GM12878 (cell line): ENCODE data around the gene ERVH48-1. TPM values are rescaled to one million over a fixed set of nuclear protein-coding genes. Genes with fewer than 3 reads are reported as not detected.

Experiments
- ATAC-seq: fragments of 200-7000 bp; cut with Tn5 transposase; 3 replicates; pipeline ENCODE4 v1.9.1; 2020; ENCODE audit warnings: mild to moderate bottlenecking, moderate library complexity
- BruUV-seq: library from RNA; stranded (reverse); fragments of 400-500 nt; replicated peaks from 2 replicates; lab custom pipeline; 2021; lab: Mats Ljungman, UMichigan
- CTCF ChIA-PET: fragments of 300-600 bp; sonication (Branson Sonifier 250); formaldehyde crosslinking; extraction: SDS; loops from one replicate; lab custom pipeline; 2021; ENCODE audit warnings: inconsistent platforms; lab: Yijun Ruan, JAX
- POLR2A ChIA-PET: fragments of 350-600 bp; formaldehyde crosslinking; extraction: SDS; loops from one replicate; lab custom pipeline; 2021; ENCODE audit warnings: inconsistent platforms; lab: Charles Lee
- RAD21 ChIA-PET: fragments of 300-600 bp; sonication (Branson Sonifier 250); formaldehyde crosslinking; loops from one replicate; lab custom pipeline; 2023; ENCODE audit warnings: antibody characterized with exemption; ENCODE audit not compliant: unreplicated experiment; lab: Charles Lee
- SMC1A ChIA-PET: fragments of 300-600 bp; sonication (Branson Sonifier 250); formaldehyde crosslinking; loops from one replicate; lab custom pipeline; 2023; ENCODE audit not compliant: unreplicated experiment, uncharacterized antibody; lab: Charles Lee
- DNase-seq: peaks from one replicate; pipeline ENCODE4 v3.0.0-alpha.2; 2011; ENCODE audit warnings: low read depth, low spot score
- FAIRE-seq: peaks from 3 replicates; lab custom pipeline; 2011; peaks lifted over from hg19 to GRCh38; lab: Jason Lieb, UNC
- H2AFZ ChIP-seq: 2 replicates; pipeline ENCODE4 v1.6.0; 2011; ENCODE audit warnings: low read depth, low read length, control low read depth; ENCODE audit not compliant: control insufficient read depth
- H3K27ac ChIP-seq: 2 replicates; pipeline ENCODE4 v1.5.1; 2011; ENCODE audit warnings: control low read depth; ENCODE audit not compliant: control insufficient read depth, insufficient read depth
- H3K27me3 ChIP-seq, 2 experiments: replicated peaks in 1 of 2; 2 replicates each; pipeline versions ENCODE4 v1.6.0 to v1.6.1; 2011; ENCODE audit warnings: low read length in 1 of 2; ENCODE audit not compliant: control insufficient read depth in 2 of 2, insufficient read depth in 2 of 2
- H3K36me3 ChIP-seq, 2 experiments: 2 replicates each; pipeline ENCODE4 v1.5.1; 2011; ENCODE audit warnings: low read length in 1 of 2; ENCODE audit not compliant: control insufficient read depth in 2 of 2, insufficient read depth in 2 of 2
- H3K4me1 ChIP-seq: 2 replicates; pipeline ENCODE4 v1.6.1; 2011; ENCODE audit warnings: mild to moderate bottlenecking, low read length, moderate library complexity, mixed read lengths; ENCODE audit not compliant: control insufficient read depth, insufficient read depth
- H3K4me2 ChIP-seq: 2 replicates; pipeline ENCODE4 v1.6.0; 2011; ENCODE audit warnings: control low read depth; ENCODE audit not compliant: control insufficient read depth, insufficient read depth
- H3K4me3 ChIP-seq: fragments of 200-600 bp; sonication (generic); 2 replicates; pipeline ENCODE4 v1.5.1; 2016
- H3K79me2 ChIP-seq: 2 replicates; pipeline ENCODE4 v1.6.0; 2011; ENCODE audit warnings: low read length; ENCODE audit not compliant: control insufficient read depth, insufficient read depth
- H3K9ac ChIP-seq: 2 replicates; pipeline ENCODE4 v1.8.0; 2011; ENCODE audit warnings: low read length, control low read depth, mixed read lengths; ENCODE audit not compliant: control insufficient read depth, insufficient read depth
- H3K9me3 ChIP-seq: replicated peaks from 3 replicates; pipeline ENCODE4 v1.5.1; 2011; ENCODE audit warnings: mild to moderate bottlenecking, low read length; ENCODE audit not compliant: control insufficient read depth, insufficient read depth
- H4K20me1 ChIP-seq: 2 replicates; pipeline ENCODE4 v1.6.0; 2011; ENCODE audit not compliant: control insufficient read depth, insufficient read depth
- ASH2L ChIP-seq: fragments of 300-600, 200-600 bp; sonication (generic); IDR thresholded peaks from 2 replicates; pipeline ENCODE4 v1.6.1; 2017; ENCODE audit warnings: low read depth, mild to moderate bottlenecking, borderline replicate concordance
- BCL11A ChIP-seq: IDR thresholded peaks from 2 replicates; pipeline ENCODE4 v1.6.1; 2011; ENCODE audit warnings: low read depth, low read length
- CEBPB ChIP-seq, 2 experiments: fragments of 150-350 bp in 1 of 2; IDR thresholded peaks; 2 replicates each; pipeline ENCODE4 v1.6.1; 2012 to 2014; ENCODE audit warnings: low read depth in 2 of 2, low read length in 2 of 2, borderline replicate concordance in 1 of 2, inconsistent platforms in 1 of 2
- CEBPZ ChIP-seq: fragments of 150-350 bp; IDR thresholded peaks from 2 replicates; pipeline ENCODE4 v1.6.1; 2016; ENCODE audit warnings: low read depth, low read length
- CHD4 ChIP-seq: fragments of 200-600 bp; sonication (generic); IDR thresholded peaks from 2 replicates; pipeline ENCODE4 v1.6.1; 2016; ENCODE audit warnings: mild to moderate bottlenecking
- CREB1 ChIP-seq: IDR thresholded peaks from 2 replicates; pipeline ENCODE4 v1.6.1; 2012; ENCODE audit warnings: low read depth, mild to moderate bottlenecking, inconsistent platforms
- LARP7 ChIP-seq: fragments of 450-650 bp; IDR thresholded peaks from 2 replicates; pipeline ENCODE4 v1.6.1; 2017; ENCODE audit warnings: mild to moderate bottlenecking
- MYC ChIP-seq: IDR thresholded peaks from 2 replicates; pipeline ENCODE4 v1.6.1; 2011; ENCODE audit warnings: mild to moderate bottlenecking, low read length, moderate library complexity, inconsistent platforms; ENCODE audit not compliant: insufficient read depth, insufficient replicate concordance, insufficient read length, severe bottlenecking
- POLR2AphosphoS2 ChIP-seq: IDR thresholded peaks from 2 replicates; pipeline ENCODE4 v1.6.1; 2011; ENCODE audit warnings: low read depth, mild to moderate bottlenecking, low read length, improper control_type of control experiment, moderate library complexity
- SMAD5 ChIP-seq: IDR thresholded peaks from 2 replicates; pipeline ENCODE4 v1.6.1; 2016; ENCODE audit warnings: antibody characterized with exemption, low read depth
- SP1 ChIP-seq: IDR thresholded peaks from one replicate; pipeline ENCODE4 v1.6.1; 2011; ENCODE audit warnings: low read depth, low read length
- TAF1 ChIP-seq: IDR thresholded peaks from 2 replicates; pipeline ENCODE4 v1.6.1; 2011; ENCODE audit warnings: mild to moderate bottlenecking, low read depth, low read length, borderline replicate concordance
- WGBS: methylation state at CpG from one replicate; pipeline ENCODE4 v1.1.6; 2016; ENCODE audit warnings: low lambda C conversion rate; ENCODE audit not compliant: insufficient replicate concordance, insufficient coverage; ENCODE audit errors: missing lambda C conversion rate; 5-methylcytosine and 5-hydroxymethylcytosine counted together
- in situ Hi-C: fragments of 300-500 bp; cut with MboI; formaldehyde crosslinking; loops from 9 replicates; pipeline ENCODE4 v1.14.3; 2018; ENCODE audit warnings: mixed read lengths
- intact Hi-C: fragments of 100-400 bp; cut with micrococcal nuclease; formaldehyde crosslinking; loops from one replicate; pipeline ENCODE4 v1.14.2; 2022; ENCODE audit not compliant: unreplicated experiment
- polyA plus RNA-seq, 11 experiments: library from polyadenylated mRNA; depleted of rRNA in 4 of 11; unstranded in 6 of 11; stranded (reverse) in 5 of 11; fragments of >200 nt; fragmentation: Nextera tagmentation in 4 of 11; fragmentation: Illumina TruSeq in 1 of 11; extraction: Ambion mirVana in 4 of 11; extraction: Trizol in 1 of 11; gene quantifications; 1 replicate in 1 of 11; 2 replicates in 10 of 11; pipeline versions ENCODE4 v1.2.1 to v1.2.3, GENCODE V29; 2011 to 2016; ENCODE audit warnings: inconsistent platforms in 2 of 11, missing spikeins in 2 of 11, low read depth in 1 of 11
- total RNA-seq, 4 experiments: library from RNA; depleted of rRNA in 3 of 4; stranded (reverse); fragments of >200 nt in 3 of 4; fragmentation: Illumina TruSeq in 1 of 4; extraction: Trizol in 1 of 4; gene quantifications; 2 replicates each; pipeline versions ENCODE4 v1.2.1 to v1.2.3, GENCODE V29; 2013 to 2021
- TF ChIP-seq, protein P1 (sequence below): fragments of 450-650 bp; IDR thresholded peaks from 2 replicates; pipeline ENCODE4 v1.6.1; 2018; ENCODE audit warnings: mild to moderate bottlenecking, low read depth, moderate library complexity; ENCODE audit not compliant: partially characterized antibody

ERVH48-1 gene
- total and polyA plus RNA-seq, 10 of the 15 experiments (the other 5 are each of a cell fraction or from before 2014, with no cell fraction given) = 0.03 to 0.30 (median 0.13) TPM; not detected in 7

GRCh38 chr21:42942244-42942643 is 16.8 kb upstream of the ERVH48-1 start:
- DNase-seq (no peak), FAIRE-seq (no peak), ATAC-seq (no peak)
- H2AFZ ChIP-seq = no peak overlapping the region
- H3K79me2 ChIP-seq = no peaks in the 10 kb centered on the region
- no peak overlapping the region for H3K9ac ChIP-seq
- no peaks in the 10 kb centered on the region for H3K36me3 ChIP-seq
- no TSS peak for BruUV-seq
- H3K4me1 ChIP-seq = peaks cover 6% of the 10 kb centered on the region
- intact Hi-C loops (no loop called here), in situ Hi-C loops (no loop called here)
- ChIA-PET POLR2A (no interaction called here), CTCF (no interaction called here), SMC1A (no interaction called here), RAD21 (no interaction called here)
- H3K4me3 ChIP-seq = no peak overlapping the region
- WGBS = 36% methylated on average over 6 of the region's 6 CpGs
- H3K9me3 ChIP-seq = no peaks in the 10 kb centered on the region; the same call in 2 of the 3 replicates
- TF ChIP-seq LARP7 (no peak), SP1 (no peak), SMAD5 (no peak), TAF1 (no peak), CREB1 (no peak), CEBPZ (no peak), POLR2AphosphoS2 (no peak), MYC (no peak), ASH2L (no peak), CEBPB (IDR thresholded peaks at IDR 0.05; ENCODE audit: borderline replicate concordance in 1 of 2, low read depth in 2 of 2, low read length in 2 of 2) (no peak), BCL11A (no peak), CHD4 (no peak)
- TF ChIP-seq, protein P1, sequence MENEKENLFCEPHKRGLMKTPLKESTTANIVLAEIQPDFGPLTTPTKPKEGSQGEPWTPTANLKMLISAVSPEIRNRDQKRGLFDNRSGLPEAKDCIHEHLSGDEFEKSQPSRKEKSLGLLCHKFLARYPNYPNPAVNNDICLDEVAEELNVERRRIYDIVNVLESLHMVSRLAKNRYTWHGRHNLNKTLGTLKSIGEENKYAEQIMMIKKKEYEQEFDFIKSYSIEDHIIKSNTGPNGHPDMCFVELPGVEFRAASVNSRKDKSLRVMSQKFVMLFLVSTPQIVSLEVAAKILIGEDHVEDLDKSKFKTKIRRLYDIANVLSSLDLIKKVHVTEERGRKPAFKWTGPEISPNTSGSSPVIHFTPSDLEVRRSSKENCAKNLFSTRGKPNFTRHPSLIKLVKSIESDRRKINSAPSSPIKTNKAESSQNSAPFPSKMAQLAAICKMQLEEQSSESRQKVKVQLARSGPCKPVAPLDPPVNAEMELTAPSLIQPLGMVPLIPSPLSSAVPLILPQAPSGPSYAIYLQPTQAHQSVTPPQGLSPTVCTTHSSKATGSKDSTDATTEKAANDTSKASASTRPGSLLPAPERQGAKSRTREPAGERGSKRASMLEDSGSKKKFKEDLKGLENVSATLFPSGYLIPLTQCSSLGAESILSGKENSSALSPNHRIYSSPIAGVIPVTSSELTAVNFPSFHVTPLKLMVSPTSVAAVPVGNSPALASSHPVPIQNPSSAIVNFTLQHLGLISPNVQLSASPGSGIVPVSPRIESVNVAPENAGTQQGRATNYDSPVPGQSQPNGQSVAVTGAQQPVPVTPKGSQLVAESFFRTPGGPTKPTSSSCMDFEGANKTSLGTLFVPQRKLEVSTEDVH = no peak
- no peaks in the 10 kb centered on the region for H3K27me3 ChIP-seq
- no peak overlapping the region for H3K4me2 ChIP-seq
- no peak overlapping the region for H3K27ac ChIP-seq
- no peaks in the 10 kb centered on the region for H4K20me1 ChIP-seq
